Testis (tissue), 3 donors: ENCODE data around the gene KCNAB1. TPM values are rescaled to one million over a fixed set of nuclear protein-coding genes. Genes with fewer than 3 reads are reported as not detected.

ENCODE experiments used
- DNase-seq: peaks from one replicate; pipeline ENCODE4 v3.0.0-alpha.2; 2019
- H3K27ac ChIP-seq, 2 donors: fragments of 200-600 bp; sonication (generic); one replicate each; pipeline ENCODE4 v1.5.1; 2019
- H3K27me3 ChIP-seq: fragments of 200-600 bp; sonication (generic); one replicate; pipeline ENCODE4 v1.5.1; 2019
- H3K36me3 ChIP-seq: fragments of 200-600 bp; sonication (generic); one replicate; pipeline ENCODE4 v1.5.1; 2017; ENCODE audit warnings: low read depth; ENCODE audit errors: missing control alignments
- H3K4me1 ChIP-seq: fragments of 200-600 bp; sonication (generic); one replicate; pipeline ENCODE4 v1.5.1; 2019
- H3K4me3 ChIP-seq, 2 donors: fragments of 200-600 bp; sonication (generic); one replicate each; pipeline ENCODE4 v1.5.1; 2017 to 2019
- H3K9me3 ChIP-seq: fragments of 200-600 bp; sonication (generic); one replicate; pipeline ENCODE4 v1.5.1; 2017
- CTCF ChIP-seq, 3 experiments: fragments of 450-650 bp in 2 of 3; fragments of 200-600 bp in 1 of 3; sonication (generic) in 1 of 3; IDR thresholded peaks; one replicate each; pipeline ENCODE4 v1.5.1; 2016 to 2019; ENCODE audit warnings: antibody characterized with exemption in 3 of 3, mild to moderate bottlenecking in 2 of 3, moderate library complexity in 1 of 3
- POLR2A ChIP-seq: fragments of 450-650 bp; IDR thresholded peaks from one replicate; pipeline ENCODE4 v1.6.1; 2017; ENCODE audit warnings: antibody characterized with exemption, mild to moderate bottlenecking, moderate library complexity
- WGBS, 2 donors: methylation state at CpG; one replicate each; pipeline ENCODE4 v1.1.5; 2018; 5-methylcytosine and 5-hydroxymethylcytosine counted together
- intact Hi-C: fragments of 100-400 bp; cut with DNase I; formaldehyde crosslinking; loops from one replicate; pipeline ENCODE4 v1.15.1; 2023; ENCODE audit warnings: low total_unique reads
- polyA plus RNA-seq: library from polyadenylated mRNA; stranded (reverse); fragments of 350-450 nt; fragmentation: Illumina TruSeq; extraction: RNeasy Lipid Tissue Mini Kit (QIAGEN cat#74804); gene quantifications from one replicate; pipeline ENCODE4 v1.2.3, GENCODE V29; 2014; ENCODE audit warnings: low read depth, low replicate concordance; ENCODE audit not compliant: insufficient read depth
- total RNA-seq, 2 donors: library from RNA; depleted of rRNA; stranded (reverse); fragments of >200 nt; gene quantifications; one replicate each; pipeline ENCODE4 v1.2.3, GENCODE V29; 2016

The KCNAB1 gene
- total and polyA plus RNA-seq, 3 donors from 2014 or later = 3.8 to 8.9 (median 5.7) TPM

- intact Hi-C loops = no loop called here
- TF ChIP-seq POLR2A (no peak), CTCF (IDR thresholded peaks at IDR 0.05) (no peak)
- no peaks in the 10 kb centered on the region for H3K9me3 ChIP-seq
- no peaks in the 10 kb centered on the region for H3K36me3 ChIP-seq
- no peak overlapping the region for H3K27ac ChIP-seq
- WGBS, 2 donors = 90 to 91% methylated on average over 5 of the region's 5 CpGs
- no peak for DNase-seq
- no peaks in the 10 kb centered on the region for H3K27me3 ChIP-seq
- peaks cover 4% of the 10 kb centered on the region for H3K4me1 ChIP-seq
- H3K4me3 ChIP-seq = no peak overlapping the region
These were observed 52.2 kb downstream of the KCNAB1 start for GRCh38 chr3:156172536-156172935.

GRCh38 chr3:156174229-156174847 lies 54.0 kb downstream of the KCNAB1 start:
- Histone ChIP-seq H3K4me3 (no peak overlapping the region), H3K4me1 (peaks cover 4% of the 10 kb centered on the region), H3K9me3 (no peaks in the 10 kb centered on the region), H3K27ac (no peak overlapping the region), H3K27me3 (no peaks in the 10 kb centered on the region), H3K36me3 (no peaks in the 10 kb centered on the region)
- no peak for TF ChIP-seq POLR2A
- TF ChIP-seq CTCF (IDR thresholded peaks at IDR 0.05) = no peak
- DNase-seq = peak; percentile 34
- WGBS, 2 donors = 88 to 95% methylated on average over 4 of the region's 4 CpGs
- intact Hi-C loops = no loop called here

- peaks cover 4% of the 10 kb centered on the region for H3K4me1 ChIP-seq
- TF ChIP-seq POLR2A (no peak), CTCF (IDR thresholded peaks at IDR 0.05) (no peak)
- no peak for DNase-seq
- H3K9me3 ChIP-seq = no peaks in the 10 kb centered on the region
- 77 to 78% methylated on average over 7 of the region's 7 CpGs for WGBS, 2 donors
- intact Hi-C loops = no loop called here
- no peak overlapping the region for H3K27ac ChIP-seq
- no peak overlapping the region for H3K4me3 ChIP-seq
- H3K36me3 ChIP-seq = no peaks in the 10 kb centered on the region
- H3K27me3 ChIP-seq = no peaks in the 10 kb centered on the region
These were observed 55.2 kb downstream of the KCNAB1 start for GRCh38 chr3:156175570-156175969.

GRCh38 chr3:156176048-156176447 lies 55.7 kb downstream of the KCNAB1 start:
- WGBS, 2 donors = 38 to 39% methylated on average over 2 of the region's 2 CpGs
- H3K9me3 ChIP-seq = no peaks in the 10 kb centered on the region
- no peak overlapping the region for H3K27ac ChIP-seq
- H3K27me3 ChIP-seq = no peaks in the 10 kb centered on the region
- no peaks in the 10 kb centered on the region for H3K36me3 ChIP-seq
- no peak overlapping the region for H3K4me3 ChIP-seq
- intact Hi-C loops = no loop called here
- H3K4me1 ChIP-seq = peaks cover 4% of the 10 kb centered on the region
- DNase-seq = no peak
- TF ChIP-seq POLR2A = no peak
- no peak for TF ChIP-seq CTCF (IDR thresholded peaks at IDR 0.05)

- no peak for TF ChIP-seq POLR2A
- no peak for TF ChIP-seq CTCF (IDR thresholded peaks at IDR 0.05)
- 82 to 94% methylated on average over 15 to 17 of the region's 17 CpGs for WGBS, 2 donors
- Histone ChIP-seq H3K36me3 (no peaks in the 10 kb centered on the region), H3K4me3 (no peak overlapping the region), H3K9me3 (no peaks in the 10 kb centered on the region), H3K4me1 (peaks cover 4% of the 10 kb centered on the region), H3K27ac (no peak overlapping the region), H3K27me3 (no peaks in the 10 kb centered on the region)
- intact Hi-C loops = no loop called here
- DNase-seq = no peak
These were observed 56.3 kb downstream of the KCNAB1 start for GRCh38 chr3:156176629-156177210.
